PC-9 (cell line): ENCODE measurements around the gene ST6GALNAC2. TPM values are rescaled to one million over a fixed set of nuclear protein-coding genes. Genes with fewer than 3 reads are reported as not detected.
"Not testable (repeated sequence)": the region's sequence is repeated elsewhere in the genome, so short reads cannot be mapped to it uniquely, and the experiment has no call there.

Experiments
- BruUV-seq: library from RNA; stranded (reverse); fragments of 400-500 nt; replicated peaks from 2 replicates; lab custom pipeline; 2021; lab: Mats Ljungman, UMichigan
- CTCF ChIA-PET: fragments of 300-600 bp; sonication (Branson Sonifier 250); formaldehyde crosslinking; loops from one replicate; lab custom pipeline; 2022; ENCODE audit warnings: antibody characterized with exemption; lab: Charles Lee
- POLR2A ChIA-PET: fragments of 300-600 bp; sonication (Branson Sonifier 250); formaldehyde crosslinking; loops from one replicate; lab custom pipeline; 2022; ENCODE audit warnings: antibody characterized with exemption; ENCODE audit not compliant: unreplicated experiment; lab: Charles Lee
- DNase-seq, 2 experiments: peaks; one replicate each; pipeline versions ENCODE4 v3.0.0 to v3.0.0-alpha.2; 2015 to 2022; ENCODE audit warnings: mixed read lengths in 1 of 2
- H2AFZ ChIP-seq: fragments of 200-600 bp; sonication (generic); 2 replicates; pipeline ENCODE4 v1.8.1; 2017; ENCODE audit warnings: antibody characterized with exemption
- H3F3A ChIP-seq: fragments of 200-600 bp; sonication (generic); 2 replicates; pipeline ENCODE4 v1.8.1; 2017; ENCODE audit warnings: antibody characterized with exemption, mild to moderate bottlenecking, low read depth; ENCODE audit not compliant: insufficient read depth
- H3K27ac ChIP-seq: fragments of 200-600 bp; sonication (generic); 2 replicates; pipeline ENCODE4 v1.6.1; 2016; ENCODE audit warnings: mixed run types
- H3K27me3 ChIP-seq: fragments of 200-600 bp; sonication (generic); 2 replicates; pipeline ENCODE4 v1.6.1; 2016; ENCODE audit warnings: low read depth, mixed run types; ENCODE audit not compliant: insufficient read depth
- H3K36me3 ChIP-seq: fragments of 200-600 bp; sonication (generic); 2 replicates; pipeline ENCODE4 v1.6.1; 2016; ENCODE audit warnings: low read depth, mixed run types
- H3K4me1 ChIP-seq: fragments of 200-600 bp; sonication (generic); replicated peaks from 2 replicates; pipeline ENCODE4 v1.6.1; 2016; ENCODE audit warnings: mixed run types; ENCODE audit not compliant: insufficient read depth
- H3K4me2 ChIP-seq: fragments of 200-600 bp; sonication (generic); 2 replicates; pipeline ENCODE4 v1.6.1; 2017; ENCODE audit warnings: mixed run types
- H3K4me3 ChIP-seq: fragments of 200-600 bp; sonication (generic); 2 replicates; pipeline ENCODE4 v1.6.1; 2016; ENCODE audit warnings: mixed run types
- H3K79me2 ChIP-seq: fragments of 200-600 bp; sonication (generic); 2 replicates; pipeline ENCODE4 v1.6.1; 2017; ENCODE audit warnings: low read depth, mixed run types
- H3K9me2 ChIP-seq: fragments of 200-600 bp; sonication (generic); 2 replicates; pipeline ENCODE4 v1.8.1; 2017; ENCODE audit warnings: mild to moderate bottlenecking; ENCODE audit not compliant: insufficient read depth
- H3K9me3 ChIP-seq: fragments of 200-600 bp; sonication (generic); 2 replicates; pipeline ENCODE4 v1.8.1; 2016; ENCODE audit warnings: low read depth; ENCODE audit not compliant: insufficient read depth
- H4K20me1 ChIP-seq: fragments of 200-600 bp; sonication (generic); 2 replicates; pipeline ENCODE4 v1.8.1; 2017; ENCODE audit not compliant: insufficient read depth
- CTCF ChIP-seq: fragments of 200-600 bp; sonication (generic); conservative IDR thresholded peaks from 2 replicates; pipeline ENCODE4 v1.6.1; 2017; ENCODE audit warnings: mixed run types, antibody characterized with exemption, mild to moderate bottlenecking, moderate library complexity
- EZH2 ChIP-seq: fragments of 200-600 bp; sonication (generic); IDR thresholded peaks from 2 replicates; pipeline ENCODE4 v1.8.0; 2017; ENCODE audit warnings: antibody characterized with exemption, low read depth
- intact Hi-C: fragments of 100-400 bp; cut with micrococcal nuclease; formaldehyde crosslinking; loops from one replicate; pipeline ENCODE4 v1.10.0; 2022; ENCODE audit not compliant: unreplicated experiment
- total RNA-seq: library from RNA; stranded (reverse); gene quantifications from 2 replicates; pipeline ENCODE4 v1.2.3, GENCODE V29; 2021

Gene ST6GALNAC2
- total RNA-seq, 1 experiment from 2014 or later, result 15.5 TPM

GRCh38 chr17:76536511-76537287 lies 49.0 kb downstream of the ST6GALNAC2 start:
- intact Hi-C loops, result no loop called here
- H3K9me2 ChIP-seq, result no peaks in the 10 kb centered on the region
- TF ChIP-seq EZH2, result no peak
- TF ChIP-seq CTCF, result no peak
- DNase-seq, result no peak
- no peaks in the 10 kb centered on the region for H4K20me1 ChIP-seq
- no peaks in the 10 kb centered on the region for H3K27me3 ChIP-seq
- no peak overlapping the region for H2AFZ ChIP-seq
- POLR2A ChIA-PET, result no interaction called here
- H3K4me2 ChIP-seq, result no peak overlapping the region
- H3K27ac ChIP-seq, result no peak overlapping the region
- H3K9me3 ChIP-seq, result no peaks in the 10 kb centered on the region
- H3F3A ChIP-seq, result peaks cover 25% of the 10 kb centered on the region
- H3K4me1 ChIP-seq, result peaks cover 30% of the 10 kb centered on the region
- H3K79me2 ChIP-seq, result no peaks in the 10 kb centered on the region
- H3K36me3 ChIP-seq, result no peaks in the 10 kb centered on the region
- no peak overlapping the region for H3K4me3 ChIP-seq
- CTCF ChIA-PET, result no interaction called here
- BruUV-seq, result no TSS peak

GRCh38 chr17:76535788-76536510 lies 49.7 kb downstream of the ST6GALNAC2 start:
- ChIA-PET POLR2A (no interaction called here), CTCF (interaction anchor here (0.6 kb wide), 1 partner anchor 16 kb away, joined by 16 read pairs; no protein-coding TSS in a partner anchor)
- Histone ChIP-seq H3K27me3 (no peaks in the 10 kb centered on the region), H2AFZ (no peak overlapping the region), H3K4me1 (peaks cover 33% of the 10 kb centered on the region), H4K20me1 (no peaks in the 10 kb centered on the region), H3K79me2 (no peaks in the 10 kb centered on the region), H3K27ac (no peak overlapping the region), H3K9me2 (no peaks in the 10 kb centered on the region), H3K4me2 (no peak overlapping the region), H3K9me3 (no peaks in the 10 kb centered on the region), H3F3A (peaks cover 26% of the 10 kb centered on the region), H3K36me3 (no peaks in the 10 kb centered on the region), H3K4me3 (no peak overlapping the region)
- intact Hi-C loops, result no loop called here
- no peak for DNase-seq
- no TSS peak for BruUV-seq
- TF ChIP-seq CTCF (no peak), EZH2 (no peak)

GRCh38 chr17:76534831-76535732 lies 50.6 kb downstream of the ST6GALNAC2 start:
- intact Hi-C loops, result no loop called here
- Histone ChIP-seq H3K4me1 (peaks cover 38% of the 10 kb centered on the region), H3K79me2 (no peaks in the 10 kb centered on the region), H3K36me3 (no peaks in the 10 kb centered on the region), H3K27me3 (no peaks in the 10 kb centered on the region), H3K4me2 (peak overlapping the region; percentile 26; the same call in 1 of the 2 replicates), H3K9me2 (no peaks in the 10 kb centered on the region), H3K27ac (no peak overlapping the region), H3K4me3 (no peak overlapping the region), H4K20me1 (no peaks in the 10 kb centered on the region), H3K9me3 (no peaks in the 10 kb centered on the region), H2AFZ (no peak overlapping the region), H3F3A (peaks cover 26% of the 10 kb centered on the region)
- POLR2A ChIA-PET, result no interaction called here
- DNase-seq, result peak in 1 of 2 experiments; percentile 31
- BruUV-seq, result no TSS peak
- CTCF ChIA-PET, result interaction anchor here (0.6 kb wide), 1 partner anchor 15 kb away, joined by 16 read pairs; no protein-coding TSS in a partner anchor
- TF ChIP-seq EZH2 (no peak), CTCF (no peak)

GRCh38 chr17:76533640-76534359 lies 51.9 kb downstream of the ST6GALNAC2 start:
- H3K27me3 ChIP-seq, H3K36me3 ChIP-seq, H3K79me2 ChIP-seq, H3K4me3 ChIP-seq, H3K9me3 ChIP-seq, H2AFZ ChIP-seq, CTCF ChIA-PET, H3K9me2 ChIP-seq, BruUV-seq, H3K4me2 ChIP-seq, H3K27ac ChIP-seq, H4K20me1 ChIP-seq, intact Hi-C loops, DNase-seq: not testable (repeated sequence)
- peaks cover 26% of the 10 kb centered on the region for H3F3A ChIP-seq
- peaks cover 49% of the 10 kb centered on the region for H3K4me1 ChIP-seq
- POLR2A ChIA-PET, result interaction anchor here (0.8 kb wide), 1 partner anchor 102 kb away, joined by 24 read pairs; no protein-coding TSS in a partner anchor
